Measurements from ENCODE around the gene VARS2.

The VARS2 gene

DNA sequence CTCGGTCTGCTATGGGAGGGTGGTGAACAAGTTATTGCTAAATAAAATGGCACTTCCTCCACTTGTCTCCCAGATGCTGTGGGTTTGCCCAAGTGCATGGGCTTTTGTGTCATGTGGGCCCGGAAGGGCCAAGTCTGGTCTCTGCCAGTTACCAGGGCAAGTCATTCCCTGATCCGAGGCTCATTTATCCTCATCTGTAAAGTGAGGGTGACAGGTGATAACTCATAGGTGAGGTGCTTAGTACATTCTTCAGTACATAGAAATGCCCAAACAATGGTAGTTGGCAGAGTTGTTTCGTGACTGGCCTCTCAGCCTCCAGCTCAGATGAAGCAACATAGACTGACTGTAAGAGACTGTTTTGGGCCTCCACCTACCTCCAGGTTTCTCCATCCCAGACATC lies 24.7 kb downstream of the VARS2 start:
- POLR2A ChIA-PET: no interaction called here
- DNase-seq (ENCODE audit: low read depth, low spot score): no peak
- no peak overlapping the region for H3K4me3 ChIP-seq (ENCODE audit: low read depth, low read length)
- CTCF ChIA-PET: interaction anchor here (0.9 to 7.0 kb wide), 6 partner anchors 23 to 149 kb away, joined by 3 to 60 read pairs (median 7); partner anchors contain the start of gene VARS2
- TF ChIP-seq, protein P1, sequence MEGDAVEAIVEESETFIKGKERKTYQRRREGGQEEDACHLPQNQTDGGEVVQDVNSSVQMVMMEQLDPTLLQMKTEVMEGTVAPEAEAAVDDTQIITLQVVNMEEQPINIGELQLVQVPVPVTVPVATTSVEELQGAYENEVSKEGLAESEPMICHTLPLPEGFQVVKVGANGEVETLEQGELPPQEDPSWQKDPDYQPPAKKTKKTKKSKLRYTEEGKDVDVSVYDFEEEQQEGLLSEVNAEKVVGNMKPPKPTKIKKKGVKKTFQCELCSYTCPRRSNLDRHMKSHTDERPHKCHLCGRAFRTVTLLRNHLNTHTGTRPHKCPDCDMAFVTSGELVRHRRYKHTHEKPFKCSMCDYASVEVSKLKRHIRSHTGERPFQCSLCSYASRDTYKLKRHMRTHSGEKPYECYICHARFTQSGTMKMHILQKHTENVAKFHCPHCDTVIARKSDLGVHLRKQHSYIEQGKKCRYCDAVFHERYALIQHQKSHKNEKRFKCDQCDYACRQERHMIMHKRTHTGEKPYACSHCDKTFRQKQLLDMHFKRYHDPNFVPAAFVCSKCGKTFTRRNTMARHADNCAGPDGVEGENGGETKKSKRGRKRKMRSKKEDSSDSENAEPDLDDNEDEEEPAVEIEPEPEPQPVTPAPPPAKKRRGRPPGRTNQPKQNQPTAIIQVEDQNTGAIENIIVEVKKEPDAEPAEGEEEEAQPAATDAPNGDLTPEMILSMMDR (IDR thresholded peaks at IDR 0.05; ENCODE audit: insufficient read depth, low read length, missing control alignments): no peak

DNA sequence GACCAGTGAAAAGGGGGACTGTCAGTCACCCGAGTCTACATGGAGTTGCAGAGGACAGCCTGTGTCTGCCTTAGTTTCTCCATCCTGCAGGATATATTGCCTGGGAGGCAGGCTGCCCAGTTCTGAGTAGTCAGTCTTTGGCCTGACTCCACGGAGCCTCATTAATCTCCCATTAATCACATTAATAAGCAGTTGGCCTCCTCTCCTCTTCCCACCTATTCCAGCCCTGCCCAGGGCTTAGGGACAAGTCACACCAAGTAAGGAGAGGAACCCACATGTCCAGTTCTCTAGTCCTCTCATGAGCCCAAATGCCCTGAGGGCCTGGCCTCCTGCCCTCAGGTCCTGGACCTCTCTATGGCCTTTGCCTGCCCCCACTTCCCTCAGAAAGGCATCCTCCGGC lies 25.4 kb downstream of the VARS2 start:
- no peak overlapping the region for H3K4me3 ChIP-seq (ENCODE audit: low read depth, low read length)
- DNase-seq (ENCODE audit: low read depth, low spot score): no peak
- TF ChIP-seq, protein P1 (IDR thresholded peaks at IDR 0.05; ENCODE audit: insufficient read depth, low read length, missing control alignments): no peak
- CTCF ChIA-PET: interaction anchor here (1.3 to 7.0 kb wide), 7 partner anchors 24 to 148 kb away, joined by 3 to 104 read pairs (median 5); partner anchors contain the start of gene VARS2
- POLR2A ChIA-PET: no interaction called here

DNA sequence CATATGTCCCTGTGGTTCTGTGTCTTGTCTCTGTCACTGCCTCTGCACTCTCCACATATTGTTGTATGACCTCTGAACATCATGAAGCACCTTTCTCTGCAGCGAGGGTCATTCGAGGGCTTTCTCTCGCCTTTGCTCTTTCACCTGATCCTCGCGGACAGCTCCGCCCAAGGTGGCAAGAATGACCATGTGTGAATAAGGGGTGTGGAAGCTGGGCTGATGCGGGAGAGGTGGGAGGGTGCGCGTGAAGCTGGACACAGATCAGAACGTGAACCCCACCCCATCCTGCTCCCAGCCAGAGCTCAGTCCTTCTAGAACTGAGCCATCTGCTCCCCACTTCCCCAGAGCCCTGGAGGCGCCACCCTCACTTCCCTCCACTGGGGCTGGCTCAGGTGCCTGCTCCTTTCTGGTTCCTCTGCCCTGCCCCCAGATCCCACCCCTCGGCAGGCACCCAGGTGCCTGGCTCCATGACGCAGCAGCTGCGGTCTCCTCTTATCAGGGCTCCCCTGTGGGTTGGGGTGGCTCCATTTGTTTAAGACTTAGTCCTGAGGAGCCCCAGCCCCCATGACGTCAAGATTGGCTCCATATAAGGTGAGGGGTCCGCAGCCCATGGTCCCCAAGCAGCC lies 26.4 kb downstream of the VARS2 start, which contains the start of gene MUCL3:
Gene MUCL3 (plus strand): TSS at position 613 of the 626 bp plus-strand sequence. CDS start 27 bp downstream, outside the sequence.
- CTCF ChIA-PET: interaction anchor here (1.1 to 7.0 kb wide), 15 partner anchors 9 to 147 kb away, joined by 3 to 104 read pairs (median 4); partner anchors contain the start of genes SFTA2 and VARS2
- POLR2A ChIA-PET: no interaction called here
- DNase-seq (ENCODE audit: low read depth, low spot score): no peak
- no peak within 1 kb of the TSS for H3K4me3 ChIP-seq (ENCODE audit: low read depth, low read length)
- TF ChIP-seq, protein P1 (IDR thresholded peaks at IDR 0.05; ENCODE audit: insufficient read depth, low read length, missing control alignments): no peak

DNA sequence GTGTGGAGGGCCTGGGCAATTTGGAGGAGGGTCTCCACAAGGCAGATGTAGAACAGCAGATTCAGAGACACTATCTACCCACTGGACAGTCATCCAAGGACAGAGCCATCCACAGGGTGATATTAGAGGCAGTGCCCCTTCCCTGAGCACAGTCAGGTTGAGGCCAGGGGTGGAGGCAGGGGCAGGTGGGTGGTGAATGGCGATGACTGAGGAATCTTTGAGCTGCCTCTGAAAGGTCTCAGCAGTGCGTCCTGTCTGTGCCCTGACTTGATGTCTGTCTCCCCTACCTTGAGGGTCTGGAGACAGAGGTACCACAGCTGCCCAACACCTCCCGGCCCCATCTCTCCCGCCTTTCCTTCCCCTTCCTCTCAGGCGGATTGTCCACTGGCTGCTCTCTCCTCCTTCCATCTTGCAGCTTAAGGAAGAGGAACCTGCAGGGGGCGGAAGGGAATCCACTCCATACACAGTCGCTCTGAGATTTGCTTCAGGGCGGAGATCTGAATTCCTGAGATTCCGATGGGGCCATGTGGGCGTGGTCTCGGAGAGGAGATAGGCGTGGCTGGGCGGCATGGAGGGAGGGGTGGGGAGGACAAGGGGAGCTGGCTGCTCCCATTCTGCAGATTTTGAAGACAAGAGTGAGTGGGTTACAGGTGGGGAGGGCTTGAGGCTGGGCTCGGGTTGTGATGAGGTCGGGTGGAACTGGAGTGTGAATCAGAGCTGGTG lies 28.5 kb downstream of the VARS2 start:
- TF ChIP-seq, protein P1 (IDR thresholded peaks at IDR 0.05; ENCODE audit: insufficient read depth, low read length, missing control alignments): peak; percentile 77
- DNase-seq (ENCODE audit: low read depth, low spot score): peak; percentile 17
- no peak overlapping the region for H3K4me3 ChIP-seq (ENCODE audit: low read depth, low read length)
- ChIA-PET POLR2A (no interaction called here), CTCF (interaction anchor here (0.9 to 7.0 kb wide), 36 partner anchors 9 to 250 kb away, joined by 3 to 104 read pairs (median 6); partner anchors contain the start of genes GTF2H4, SFTA2 and VARS2)

DNA sequence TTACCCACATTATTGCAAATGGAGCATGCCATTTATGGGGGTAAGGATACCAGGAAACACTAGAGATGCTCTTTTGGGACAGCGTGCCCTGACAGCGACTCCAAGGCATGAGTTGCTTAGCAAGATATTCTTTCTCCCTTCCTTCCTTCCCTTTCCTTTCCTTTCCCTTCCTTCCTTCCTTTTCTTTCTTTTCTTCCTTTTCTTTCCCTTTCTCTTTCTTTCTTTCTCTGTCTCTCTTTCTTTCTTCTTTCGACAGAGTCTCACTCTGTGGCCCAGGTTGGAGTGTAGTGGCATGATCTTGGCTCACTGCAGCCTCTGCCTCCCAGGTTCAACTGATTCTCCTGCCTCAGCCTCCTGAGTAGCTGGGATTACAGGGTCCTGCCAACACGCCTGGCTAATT lies 30.0 kb downstream of the VARS2 start:
- CTCF ChIA-PET: interaction anchor here (1.5 to 7.0 kb wide), 5 partner anchors 12 to 136 kb away, joined by 6 to 104 read pairs (median 31); partner anchors contain the start of gene VARS2
- DNase-seq (ENCODE audit: low read depth, low spot score): no peak
- no peak overlapping the region for H3K4me3 ChIP-seq (ENCODE audit: low read depth, low read length)
- POLR2A ChIA-PET: no interaction called here
- TF ChIP-seq, protein P1 (IDR thresholded peaks at IDR 0.05; ENCODE audit: insufficient read depth, low read length, missing control alignments): no peak

DNA sequence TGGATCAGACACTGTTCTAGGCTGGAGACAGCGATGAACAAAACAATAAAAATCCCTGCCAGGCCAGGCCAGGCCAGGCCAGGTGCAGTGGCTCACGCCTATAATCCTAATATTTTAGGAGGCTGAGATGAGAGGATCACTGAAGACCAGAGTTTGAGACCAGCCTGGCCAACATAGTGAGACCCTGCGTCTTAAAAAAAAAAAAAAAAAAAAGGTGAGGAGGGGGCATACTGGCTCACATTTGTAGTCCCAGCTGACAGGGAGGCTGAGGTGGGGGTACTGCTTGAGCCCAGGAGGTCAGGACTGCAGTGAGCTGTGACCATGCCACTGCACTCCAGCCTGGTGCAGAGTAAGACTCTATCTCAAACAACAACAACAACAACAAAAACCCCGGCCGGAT lies 31.2 kb downstream of the VARS2 start:
- TF ChIP-seq, protein P1 (IDR thresholded peaks at IDR 0.05; ENCODE audit: insufficient read depth, low read length, missing control alignments): no peak
- H3K4me3 ChIP-seq (ENCODE audit: low read depth, low read length): no peak overlapping the region
- POLR2A ChIA-PET: no interaction called here
- CTCF ChIA-PET: interaction anchor here (0.6 to 6.1 kb wide), 6 partner anchors 9 to 142 kb away, joined by 3 to 104 read pairs (median 6); no protein-coding TSS in a partner anchor
- no peak for DNase-seq (ENCODE audit: low read depth, low spot score)

Data from AG04449 (cell line).